ENCODE data around the gene HLA-DMB.

HLA-DMB gene

DNA sequence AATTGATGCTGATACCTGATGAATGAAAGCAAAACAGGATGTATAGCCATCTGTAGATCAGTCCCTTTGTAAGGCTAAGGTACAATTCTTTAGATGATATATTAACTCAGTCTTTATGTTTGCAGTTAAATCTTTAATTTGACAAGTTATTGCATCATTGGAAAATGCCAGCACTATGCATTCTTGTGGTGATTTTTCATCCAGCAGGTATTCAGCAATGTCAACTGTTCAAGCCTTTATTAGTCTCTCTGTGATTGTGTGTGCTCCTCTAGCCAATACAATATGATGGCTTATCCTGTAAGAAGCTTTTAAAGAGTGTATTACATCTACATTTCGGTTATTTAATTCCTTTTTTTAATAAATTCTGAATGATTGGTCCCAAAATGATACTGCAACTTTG lies 34.3 kb downstream of the HLA-DMB start:
- DNase-seq (ENCODE audit: low spot score): no peak

DNA sequence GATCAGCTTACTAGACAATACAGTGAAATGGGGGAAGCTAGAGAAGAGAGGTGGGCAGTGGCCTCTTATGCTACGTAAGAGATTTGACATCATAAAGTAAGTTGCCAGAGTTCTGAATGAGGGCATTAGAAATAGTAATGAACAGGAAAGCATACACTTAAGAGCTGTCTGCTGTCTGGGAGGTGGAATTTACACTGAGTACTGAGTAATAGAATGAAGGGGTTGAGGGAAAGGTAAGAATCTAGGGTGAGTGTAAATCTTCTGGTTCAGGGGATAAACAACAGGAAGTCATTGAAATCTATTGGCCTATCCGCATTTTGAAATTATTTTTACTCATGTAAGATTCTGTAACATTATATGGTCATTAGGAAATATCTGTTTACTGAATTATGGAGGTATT lies 35.8 kb downstream of the HLA-DMB start:
- DNase-seq (ENCODE audit: low spot score): no peak

DNA sequence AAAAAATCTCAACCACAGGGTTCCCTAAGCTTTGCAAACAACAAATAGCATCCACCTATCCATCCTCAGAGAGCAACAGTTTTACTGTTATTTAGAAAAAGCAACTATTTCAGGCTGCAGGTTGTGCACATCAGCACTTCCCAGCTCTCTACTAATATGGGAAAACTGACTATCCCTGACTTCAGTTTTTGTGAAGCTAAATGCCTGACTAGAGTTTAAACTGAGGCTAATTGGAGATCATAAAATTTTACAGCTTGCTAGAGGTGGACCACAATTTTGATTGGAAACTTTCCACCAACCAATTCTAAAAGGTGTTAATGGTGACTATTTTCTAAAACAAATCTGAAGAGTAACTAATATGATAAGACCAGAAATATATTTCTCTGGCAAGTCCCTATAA lies 36.9 kb downstream of the HLA-DMB start:
- DNase-seq (ENCODE audit: low spot score): no peak

DNA sequence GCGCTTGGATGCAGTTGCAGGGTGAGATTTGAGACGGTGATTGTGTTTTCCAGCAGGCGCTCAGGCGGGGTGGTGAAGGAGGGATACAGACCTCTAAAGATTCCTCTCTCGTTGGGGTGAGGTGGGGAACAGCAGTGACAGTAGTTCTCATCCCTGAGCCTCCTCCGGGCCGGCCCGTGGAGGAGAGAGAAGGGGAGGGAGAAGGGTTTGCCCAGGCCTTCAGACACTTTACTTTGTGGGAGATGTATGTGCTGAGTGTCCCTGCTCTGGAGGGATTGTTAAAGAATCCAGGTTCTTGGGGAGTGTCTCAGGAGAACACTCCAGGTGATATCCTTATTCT lies 45.9 kb downstream of the HLA-DMB start:
- no peak for DNase-seq (ENCODE audit: low spot score)

DNA sequence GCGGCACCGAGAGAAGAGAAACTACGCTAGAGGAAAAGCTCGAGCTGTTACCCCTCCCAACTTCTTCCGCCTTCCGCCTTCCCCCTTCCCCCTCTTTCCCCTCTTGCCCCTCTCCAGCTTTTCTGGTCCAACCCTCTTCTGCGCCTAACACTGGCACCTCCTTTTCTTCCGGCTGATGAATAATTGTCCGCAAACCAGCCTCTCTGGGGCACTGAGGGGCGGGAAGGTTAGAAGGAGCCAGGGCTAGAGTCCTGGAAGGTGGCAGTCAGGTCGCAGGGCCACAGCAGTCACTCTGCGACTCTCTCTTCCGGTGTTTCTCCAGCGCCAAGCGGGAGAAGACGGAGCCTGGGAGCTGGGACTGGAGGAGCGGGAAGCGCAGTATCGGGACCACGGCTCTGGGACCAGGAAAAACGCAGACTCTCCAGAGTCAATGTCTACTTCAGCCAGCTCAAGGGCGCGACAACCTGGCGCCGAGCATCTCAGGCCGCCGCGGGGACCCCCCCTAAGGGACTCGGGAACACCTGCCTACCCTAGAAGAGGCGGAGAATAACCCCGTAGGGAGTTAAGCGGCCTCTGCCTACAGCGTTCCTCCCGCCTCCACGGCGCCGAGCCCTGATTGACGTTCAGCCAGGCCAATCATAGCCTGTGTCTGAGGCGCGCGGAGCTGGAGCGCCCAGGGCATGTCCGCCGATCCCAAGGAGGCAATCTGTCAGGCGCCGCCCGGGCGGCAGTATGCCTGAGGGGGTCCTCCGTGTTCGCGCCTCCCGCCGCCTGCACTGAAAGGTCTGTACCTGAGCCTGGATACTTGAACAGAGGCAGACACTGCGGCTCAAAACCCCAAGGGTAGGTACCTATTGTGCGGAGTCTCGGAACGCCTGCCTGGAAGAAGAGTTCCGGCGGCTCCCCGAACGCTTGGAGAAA lies 46.5 kb downstream of the HLA-DMB start:
- peak; percentile 97 for DNase-seq (ENCODE audit: low spot score)

DNA sequence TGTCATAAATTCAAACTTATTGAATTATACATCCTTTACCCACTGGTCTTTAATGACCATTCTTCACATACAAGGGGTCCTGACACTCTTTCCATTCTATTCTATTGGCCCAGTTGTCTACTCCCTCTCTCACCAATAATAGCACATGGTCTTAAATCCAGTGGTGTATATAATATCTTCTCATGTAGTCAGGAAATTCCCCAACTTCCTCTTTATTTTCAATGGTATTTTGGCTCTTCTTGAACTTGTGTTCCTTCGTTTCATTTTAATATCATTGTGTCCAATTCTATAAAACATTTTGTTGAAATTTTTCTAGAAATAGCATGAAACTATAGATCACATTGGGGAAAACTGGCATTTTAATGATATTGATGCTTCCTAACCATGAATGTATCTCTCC lies 50.0 kb downstream of the HLA-DMB start:
- DNase-seq (ENCODE audit: low spot score): no peak

DNA sequence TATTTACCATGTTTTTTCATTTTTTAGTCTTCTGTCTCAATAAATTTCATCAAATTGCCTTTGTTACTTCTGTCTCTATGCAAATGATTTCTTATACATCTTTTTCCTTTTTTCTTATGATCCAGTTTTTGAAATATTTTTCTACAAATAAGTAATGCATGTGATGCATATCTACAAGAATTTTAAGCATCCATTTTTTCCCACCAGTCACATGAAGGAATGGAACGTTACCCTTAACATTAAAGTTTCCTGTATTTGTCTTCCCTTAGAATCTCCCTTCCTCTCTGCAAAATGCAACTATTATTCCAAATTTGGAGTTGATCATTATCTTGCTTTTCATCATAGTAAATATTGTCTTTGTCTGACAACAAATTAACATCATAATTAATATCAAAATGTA lies 51.3 kb downstream of the HLA-DMB start:
- no peak for DNase-seq (ENCODE audit: low spot score)

DNA sequence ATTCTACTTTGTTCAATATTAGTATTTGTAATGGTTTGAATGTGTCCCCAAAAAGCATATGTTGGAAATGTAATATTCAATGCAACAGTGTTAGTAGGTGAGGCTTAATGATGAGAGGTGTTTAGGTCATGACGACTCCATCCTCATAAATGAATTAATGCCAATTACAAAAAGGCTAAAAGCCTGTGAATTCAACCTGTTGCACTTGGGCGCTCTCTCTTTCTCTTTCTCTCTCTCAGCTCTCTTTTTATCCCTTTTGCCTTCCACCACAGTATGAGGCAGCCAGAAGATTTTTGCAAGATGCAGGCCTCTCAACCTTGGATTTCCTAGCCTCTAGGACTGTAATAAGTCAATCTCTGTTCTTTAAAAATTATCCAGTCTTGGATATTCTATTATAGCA lies 52.3 kb downstream of the HLA-DMB start:
- no peak for DNase-seq (ENCODE audit: low spot score)

DNA sequence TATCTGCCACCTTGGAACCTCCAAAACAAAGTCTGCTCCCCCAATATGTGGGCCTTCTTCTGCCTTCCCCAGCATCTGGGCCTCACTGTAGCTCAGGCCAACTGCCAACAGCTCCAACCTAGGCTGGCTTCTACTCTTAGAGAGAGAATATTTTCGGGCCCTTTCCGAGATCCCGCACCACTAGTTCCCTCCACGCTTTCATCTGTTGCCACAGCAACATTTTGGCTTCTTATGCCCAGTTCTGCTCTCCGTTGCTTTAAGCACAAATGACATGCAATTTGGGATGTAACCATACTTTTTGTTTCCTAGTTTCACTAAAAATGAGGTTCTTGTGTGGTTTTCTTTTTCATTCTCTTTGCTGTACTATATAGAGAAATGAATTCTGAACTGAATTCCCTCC lies 53.2 kb downstream of the HLA-DMB start:
- no peak for DNase-seq (ENCODE audit: low spot score)

DNA sequence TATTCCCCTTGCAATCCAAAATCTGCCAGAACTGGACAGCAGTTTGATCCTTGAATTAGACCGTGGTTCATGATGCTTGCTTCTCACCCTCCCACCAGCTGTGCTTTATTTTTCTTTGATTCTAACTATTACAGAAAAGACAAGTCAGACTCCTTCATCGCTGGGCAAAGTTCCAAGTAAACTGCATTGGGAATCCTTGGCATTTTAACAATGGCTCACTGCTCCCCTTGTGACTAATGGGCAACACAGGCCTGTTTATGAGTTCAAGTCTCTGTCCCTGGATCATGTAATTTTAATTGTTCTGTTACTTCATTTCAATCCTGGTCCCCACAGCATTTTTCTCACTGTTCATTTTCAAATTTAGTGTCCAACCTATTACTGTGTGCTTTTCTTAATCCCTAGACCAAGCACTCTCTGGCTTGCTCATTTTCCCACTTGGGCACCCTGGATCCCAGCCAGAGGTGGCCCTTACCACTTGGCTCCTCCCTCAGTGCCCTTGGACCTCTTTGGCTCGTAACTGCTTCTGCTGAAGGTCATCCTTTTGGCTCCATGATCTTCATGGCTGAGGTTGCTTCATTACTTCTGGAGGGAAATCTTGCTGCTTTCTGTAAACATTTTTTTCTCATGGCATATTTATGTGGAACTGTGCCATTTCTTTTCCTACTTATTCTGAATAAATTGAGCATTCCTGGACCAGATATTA lies 54.0 kb downstream of the HLA-DMB start:
- DNase-seq (ENCODE audit: low spot score): no peak

DNA sequence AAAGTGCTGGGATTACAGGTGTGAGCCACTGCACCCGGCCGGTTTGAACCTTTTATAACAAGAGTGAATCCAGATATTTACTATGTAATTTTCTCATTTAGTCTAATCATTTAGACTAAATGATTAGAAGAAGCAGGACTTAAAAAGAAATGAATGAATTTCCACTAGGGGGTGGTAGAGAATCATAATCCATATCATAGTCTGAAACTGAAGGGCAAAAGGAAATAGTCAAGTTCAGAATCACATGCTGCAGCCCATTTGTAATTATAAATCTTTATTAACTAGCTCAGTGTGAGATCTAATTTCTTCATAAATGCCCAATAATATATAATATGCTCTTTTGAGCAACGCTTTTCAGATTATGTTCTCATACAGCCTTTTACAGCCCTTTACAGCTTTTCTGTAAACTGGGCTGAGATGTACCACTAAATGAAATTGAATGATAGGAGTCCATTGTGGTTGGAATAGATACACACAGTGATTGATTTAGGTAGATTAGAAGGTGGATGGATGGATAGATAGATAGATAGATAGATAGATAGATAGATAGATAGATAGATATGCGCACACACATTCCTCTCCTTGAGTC lies 55.0 kb downstream of the HLA-DMB start:
- DNase-seq (ENCODE audit: low spot score): no peak
